ENCODE measurements around the gene GUCY1A2.

GUCY1A2 gene

DNA sequence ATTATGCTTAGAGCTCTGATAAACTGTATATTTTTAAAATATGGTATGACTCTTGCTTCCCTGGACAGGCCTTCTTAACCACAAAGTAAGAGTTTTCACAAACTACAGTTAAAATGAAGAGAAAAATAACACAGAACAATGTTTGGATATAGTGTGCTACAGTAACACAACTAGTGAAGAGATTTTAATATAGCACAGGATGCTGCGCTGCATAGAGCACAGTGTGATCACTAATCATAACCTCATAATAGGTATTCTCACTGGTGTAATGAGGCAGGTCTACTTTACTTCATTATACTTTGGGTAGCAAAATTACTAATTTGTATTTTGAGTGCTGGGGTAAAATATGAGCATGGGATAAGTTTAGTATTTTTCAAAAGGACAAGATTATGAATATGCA, 256.5 kb downstream of the GUCY1A2 start:
- no peak for DNase-seq (ENCODE audit: low read depth in 3 of 3, low spot score in 1 of 3)

DNA sequence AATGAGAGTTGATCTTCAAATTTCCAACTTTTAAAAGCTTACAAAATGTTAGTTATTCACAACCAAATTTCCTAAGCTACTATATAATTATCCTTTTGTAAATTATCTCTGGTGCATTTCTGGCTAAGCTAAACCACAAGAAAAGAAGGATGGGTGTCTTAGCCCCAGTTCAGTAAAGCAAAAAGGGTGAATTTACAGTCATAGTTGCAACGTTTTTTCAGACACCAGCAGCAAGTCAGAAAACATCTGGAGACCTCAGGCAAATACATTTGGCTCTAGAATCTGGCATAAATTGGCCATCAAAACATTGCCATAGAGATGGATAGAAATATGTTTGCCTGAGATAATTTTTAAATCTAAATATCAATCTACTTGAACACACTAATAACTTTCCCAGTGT, 257.0 kb downstream of the GUCY1A2 start:
- DNase-seq (ENCODE audit: low read depth in 3 of 3, low spot score in 1 of 3) = no peak

DNA sequence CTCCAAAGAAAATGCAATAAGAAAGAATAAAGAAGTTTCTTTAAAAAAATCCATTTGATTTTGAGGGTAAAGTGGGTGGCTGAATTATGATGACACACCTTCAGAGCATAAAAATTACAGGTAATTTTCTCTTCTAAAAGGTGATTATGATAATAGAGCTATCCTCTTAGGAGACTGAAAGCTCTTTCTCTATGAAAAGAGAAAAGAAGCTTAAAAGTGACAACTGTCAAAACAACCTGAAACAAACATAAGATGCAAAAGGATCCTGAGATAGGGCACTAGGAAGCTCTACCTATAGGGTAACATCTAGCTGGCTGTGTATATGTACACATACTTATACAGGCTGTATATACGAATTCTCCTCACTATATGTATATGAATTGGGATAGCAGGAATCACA, 270.2 kb downstream of the GUCY1A2 start:
- DNase-seq (ENCODE audit: low read depth in 3 of 3, low spot score in 1 of 3) = no peak

DNA sequence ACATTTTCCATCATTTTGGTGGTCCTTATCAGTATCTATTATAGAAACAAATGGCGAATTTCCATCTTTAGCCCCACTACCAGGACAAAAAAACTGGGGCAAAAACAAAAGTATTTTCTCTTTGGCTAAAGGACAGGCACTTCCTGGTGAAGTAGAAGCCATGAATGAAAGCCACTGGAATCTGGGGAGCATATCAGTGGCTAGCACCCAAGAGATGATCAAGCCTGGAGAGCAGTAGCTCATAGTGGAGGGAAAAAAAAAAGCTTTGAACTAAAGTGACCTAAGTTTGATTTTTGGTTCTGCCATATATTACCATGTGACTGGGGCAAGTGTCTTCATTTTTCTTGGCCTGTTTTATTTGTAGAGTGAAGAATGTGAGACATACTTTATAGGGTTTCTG, 272.3 kb downstream of the GUCY1A2 start:
- no peak for DNase-seq (ENCODE audit: low read depth in 3 of 3, low spot score in 1 of 3)

DNA sequence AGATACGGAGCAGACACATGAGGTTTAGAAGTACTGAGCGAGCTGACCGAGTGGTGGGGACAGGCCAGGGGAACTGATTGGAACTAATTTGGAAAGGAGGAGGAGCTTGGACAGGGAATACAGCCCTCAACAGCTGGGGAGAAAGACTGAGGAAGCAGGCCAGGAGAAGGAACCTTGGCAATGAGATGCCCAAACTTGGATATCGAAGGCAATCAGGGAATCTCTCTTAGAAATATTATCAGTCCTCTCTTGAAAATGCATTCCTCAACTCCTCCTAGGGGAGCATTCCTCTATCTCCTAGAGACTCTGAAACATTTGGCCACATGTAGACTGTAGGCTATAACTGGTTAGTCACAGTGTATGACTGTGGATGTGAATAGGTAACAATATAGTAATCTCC, 284.6 kb downstream of the GUCY1A2 start:
- no peak for DNase-seq (ENCODE audit: low read depth in 3 of 3, low spot score in 1 of 3)

DNA sequence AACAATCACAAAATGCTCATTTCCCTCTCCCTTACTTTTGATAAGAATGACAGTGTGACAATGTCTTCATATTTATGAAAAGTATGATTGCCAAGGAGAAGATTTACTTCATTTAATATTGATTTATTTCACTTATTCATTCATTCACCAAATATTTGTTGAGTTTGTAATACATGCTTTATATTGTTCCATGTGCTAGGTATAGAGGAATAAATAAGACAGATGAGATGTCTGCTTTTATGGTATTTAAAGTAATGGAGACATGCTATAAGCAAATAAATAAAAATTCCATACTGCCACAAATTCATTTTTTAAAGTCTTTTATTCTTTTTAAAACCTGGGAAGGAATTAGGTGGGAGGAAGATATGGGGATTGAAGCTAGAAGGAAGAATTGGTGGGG, 289.4 kb downstream of the GUCY1A2 start:
- no peak for DNase-seq (ENCODE audit: low read depth in 3 of 3, low spot score in 1 of 3)

DNA sequence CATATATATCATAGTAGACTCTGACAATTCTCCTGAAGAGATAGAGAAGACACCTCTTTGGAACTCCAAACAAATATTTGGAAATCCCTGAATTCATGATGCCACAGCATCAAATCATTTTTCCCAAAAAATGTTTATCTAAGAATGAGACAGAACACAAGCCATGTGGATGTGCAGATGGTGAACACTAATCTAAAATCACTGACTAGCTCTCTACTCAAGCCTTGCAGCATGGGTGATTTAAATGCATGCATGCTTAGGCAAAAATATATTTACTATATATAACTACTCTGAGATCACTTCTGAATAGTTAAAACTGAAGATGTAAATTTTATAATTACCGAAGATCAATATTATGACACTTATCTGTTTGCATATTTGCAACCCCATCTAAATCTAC, 289.9 kb downstream of the GUCY1A2 start:
- no peak for DNase-seq (ENCODE audit: low read depth in 3 of 3, low spot score in 1 of 3)

DNA sequence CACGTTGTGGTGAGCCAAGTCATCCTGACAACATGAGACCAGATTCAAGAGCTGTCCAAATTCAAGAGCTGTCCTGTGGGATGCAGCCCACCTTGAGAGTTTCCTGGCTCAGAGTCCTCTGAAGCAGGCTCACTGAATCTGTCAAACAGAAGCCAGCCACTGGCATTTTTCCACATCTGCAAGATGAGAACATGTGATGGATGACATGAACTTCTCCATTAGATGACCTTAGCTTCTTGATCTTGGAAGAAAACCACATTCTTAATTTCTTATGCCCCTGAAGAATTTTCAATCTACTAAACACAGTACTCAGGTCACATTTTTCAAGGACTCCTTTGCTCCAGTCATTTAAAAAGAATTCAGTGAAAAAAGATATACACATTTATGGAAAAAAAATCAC, 291.0 kb downstream of the GUCY1A2 start:
- DNase-seq (ENCODE audit: low read depth in 3 of 3, low spot score in 1 of 3) = no peak

DNA sequence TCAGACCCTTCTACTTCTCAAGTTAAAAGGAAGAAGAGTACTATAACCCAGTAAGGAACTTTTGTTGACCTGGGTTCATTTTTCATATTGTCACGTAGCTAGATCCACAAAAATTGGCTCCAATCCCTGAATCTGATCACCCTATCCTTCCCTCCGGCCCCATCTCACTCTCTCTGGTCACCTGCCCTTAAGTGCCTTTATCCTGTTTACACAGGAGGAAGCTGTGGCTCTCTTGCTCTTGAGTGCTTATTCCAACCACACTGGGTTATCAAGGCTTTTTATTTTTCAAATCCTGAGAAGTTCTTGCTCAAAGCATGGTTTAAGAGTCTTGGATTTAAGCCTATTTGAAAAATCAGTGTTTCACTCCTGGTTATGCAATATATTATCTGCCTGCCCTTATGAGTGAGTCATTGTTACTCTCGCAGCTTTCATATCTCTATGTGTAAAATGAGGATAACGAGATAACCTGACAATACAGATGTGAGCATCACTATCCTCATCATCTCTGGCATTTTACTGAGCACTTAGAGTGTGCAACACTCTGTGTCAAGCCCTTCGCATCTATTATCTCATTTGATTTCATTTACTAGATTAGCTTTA, 293.9 kb downstream of the GUCY1A2 start:
- DNase-seq (ENCODE audit: low read depth in 3 of 3, low spot score in 1 of 3) = no peak

DNA sequence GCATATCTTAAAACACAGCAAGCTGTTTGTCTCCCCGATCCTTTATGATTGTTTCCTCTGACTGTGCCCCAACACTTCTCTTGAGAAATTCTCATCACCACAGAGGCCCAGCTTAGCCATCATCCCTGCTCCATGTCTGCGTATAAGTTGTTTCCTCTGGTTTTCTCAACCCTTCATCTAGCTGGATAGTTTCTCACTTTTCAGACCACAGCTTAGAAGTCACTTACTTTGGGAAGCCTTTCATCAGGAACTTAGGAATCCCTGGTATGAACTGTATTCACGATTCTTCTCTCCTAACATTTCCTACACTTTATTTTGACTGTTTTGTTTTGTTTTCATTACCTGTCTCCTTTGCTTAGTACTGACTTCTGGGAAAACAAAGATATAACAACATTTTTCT, 295.2 kb downstream of the GUCY1A2 start:
- no peak for DNase-seq (ENCODE audit: low read depth in 3 of 3, low spot score in 1 of 3)

DNA sequence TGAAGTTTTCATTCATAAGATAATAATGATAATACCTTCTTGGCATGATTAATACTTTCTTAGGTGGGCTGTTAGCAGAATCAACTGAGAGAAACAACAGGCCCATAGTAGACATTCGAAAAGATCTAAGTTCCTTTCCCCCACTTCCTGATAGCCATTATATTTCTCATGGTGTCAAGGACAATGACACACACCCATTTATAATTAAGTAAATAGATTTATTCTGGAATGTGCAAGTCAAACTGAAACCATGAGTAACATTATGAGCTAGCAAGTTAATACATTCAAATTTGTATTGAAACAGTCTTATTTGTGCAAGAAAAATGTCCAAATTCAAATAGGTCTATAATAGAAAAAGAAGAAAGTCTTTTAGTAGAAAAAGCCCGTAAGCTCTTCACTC, 301.1 kb downstream of the GUCY1A2 start:
- DNase-seq (ENCODE audit: low read depth in 3 of 3, low spot score in 1 of 3) = no peak

DNA sequence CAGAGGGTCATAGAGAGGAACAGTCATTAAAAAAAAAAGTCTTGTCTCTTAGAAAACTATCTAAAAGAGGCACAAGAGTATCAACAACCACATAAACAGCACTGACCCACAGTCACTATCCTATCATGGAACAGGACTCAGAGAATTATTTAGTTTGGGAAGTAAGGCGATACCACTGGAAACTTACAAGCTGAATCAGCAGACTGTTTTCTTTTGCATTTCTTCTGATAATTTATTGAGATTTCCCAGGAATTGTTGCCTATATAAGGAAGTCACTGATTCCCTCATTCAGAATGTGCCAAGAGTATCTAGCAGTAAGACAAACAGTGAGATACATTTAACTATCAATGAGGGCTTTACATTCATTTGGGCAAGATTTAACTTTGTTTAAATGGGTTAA, 304.1 kb downstream of the GUCY1A2 start:
- DNase-seq (ENCODE audit: low read depth in 3 of 3, low spot score in 1 of 3) = no peak

DNA sequence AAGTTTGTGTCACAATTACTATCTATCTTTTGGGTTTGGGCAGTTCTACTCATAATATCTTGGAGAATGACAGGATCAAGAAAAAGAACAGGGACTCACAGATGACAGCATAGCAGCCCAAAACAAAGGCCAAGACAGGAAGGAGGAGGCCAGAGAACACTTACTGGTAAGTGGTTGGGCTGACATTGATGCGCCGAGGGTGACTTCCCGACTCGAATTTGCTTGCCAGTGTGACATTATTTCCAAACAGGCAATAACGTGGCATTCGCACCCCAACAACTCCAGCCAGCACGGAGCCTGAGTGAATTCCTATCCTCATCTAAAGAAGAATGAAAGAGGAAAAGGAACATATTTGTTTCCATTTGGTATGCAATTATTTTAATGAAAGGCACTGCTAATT, 309.9 kb downstream of the GUCY1A2 start:
- DNase-seq (ENCODE audit: low read depth in 3 of 3, low spot score in 1 of 3) = no peak

DNA sequence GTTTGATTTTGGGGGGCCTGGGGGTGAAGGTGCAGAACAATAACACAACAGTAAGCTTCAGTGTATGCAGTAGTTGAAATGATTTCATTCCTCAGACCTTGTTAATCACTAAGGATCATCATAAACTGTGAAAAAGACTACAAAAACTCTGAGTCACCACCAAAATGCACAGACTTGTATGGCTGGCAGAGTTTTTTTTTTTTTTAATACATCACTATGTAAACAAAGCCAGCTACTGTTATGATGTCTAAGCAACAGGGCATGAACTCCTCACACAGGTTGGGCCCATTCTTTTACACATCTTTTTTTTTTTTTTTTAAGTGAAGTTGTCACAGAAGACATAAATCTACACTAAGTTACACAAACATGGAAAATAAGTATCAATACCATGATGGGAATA, 311.9 kb downstream of the GUCY1A2 start:
- DNase-seq (ENCODE audit: low read depth in 3 of 3, low spot score in 1 of 3) = no peak

DNA sequence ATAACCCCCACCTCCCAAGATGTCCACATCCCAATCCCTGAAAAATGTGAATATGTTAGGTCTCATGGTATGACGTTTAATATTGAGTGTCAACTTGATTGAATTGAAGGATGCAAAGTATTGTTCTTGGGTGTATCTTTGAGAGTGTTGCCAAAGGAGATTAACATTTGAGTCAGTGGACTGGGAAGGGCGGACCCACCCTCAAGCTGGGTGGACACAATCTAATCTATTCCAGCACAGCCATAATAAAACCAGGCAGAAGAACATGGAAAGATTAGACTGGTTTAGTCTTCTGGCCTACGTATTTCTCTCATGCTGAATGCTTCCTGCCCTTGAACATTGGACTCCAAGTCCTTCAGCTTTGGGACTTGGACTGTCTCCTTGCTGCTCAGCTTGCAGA, 315.5 kb downstream of the GUCY1A2 start:
- DNase-seq (ENCODE audit: low read depth in 3 of 3, low spot score in 1 of 3) = no peak

DNA sequence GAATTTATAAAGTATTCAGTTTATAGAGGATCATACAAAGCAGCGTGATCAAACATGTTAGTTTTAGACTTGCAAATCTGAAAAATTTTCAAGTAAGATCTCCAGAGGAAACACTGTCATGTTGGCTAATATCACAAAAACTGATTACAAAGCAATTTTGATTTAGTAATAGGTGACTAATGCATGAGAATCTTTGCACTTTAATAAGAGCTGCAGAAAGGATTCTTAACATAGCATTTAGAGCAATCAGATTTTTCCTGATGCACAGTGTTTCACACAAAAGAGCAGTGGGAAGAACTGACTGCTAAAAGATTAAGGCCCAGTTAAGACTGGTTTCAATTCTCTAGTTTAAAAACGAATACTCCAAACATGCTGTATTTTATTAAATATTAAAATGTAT, 321.2 kb downstream of the GUCY1A2 start:
- no peak for DNase-seq (ENCODE audit: low read depth in 3 of 3, low spot score in 1 of 3)

DNA sequence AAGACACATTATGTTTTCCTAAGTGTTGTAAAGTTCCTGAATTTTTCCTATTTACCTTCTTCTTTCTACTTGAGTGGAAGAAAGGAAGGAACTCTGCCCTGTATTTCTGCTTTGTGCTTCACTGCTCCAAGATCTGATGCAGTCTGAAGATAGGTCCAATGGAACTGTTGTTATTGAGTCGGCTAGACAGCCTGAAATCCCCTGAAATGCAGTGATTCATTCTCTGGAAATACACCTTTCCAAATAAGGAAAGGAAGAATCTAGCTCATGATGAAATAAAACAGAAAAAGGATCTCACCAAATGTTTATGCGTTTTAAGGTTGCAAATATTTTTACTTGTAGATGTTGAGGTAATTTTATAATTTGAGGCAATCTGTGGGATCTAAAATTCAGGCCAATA, 322.8 kb downstream of the GUCY1A2 start:
- DNase-seq (ENCODE audit: low read depth in 3 of 3, low spot score in 1 of 3) = no peak

DNA sequence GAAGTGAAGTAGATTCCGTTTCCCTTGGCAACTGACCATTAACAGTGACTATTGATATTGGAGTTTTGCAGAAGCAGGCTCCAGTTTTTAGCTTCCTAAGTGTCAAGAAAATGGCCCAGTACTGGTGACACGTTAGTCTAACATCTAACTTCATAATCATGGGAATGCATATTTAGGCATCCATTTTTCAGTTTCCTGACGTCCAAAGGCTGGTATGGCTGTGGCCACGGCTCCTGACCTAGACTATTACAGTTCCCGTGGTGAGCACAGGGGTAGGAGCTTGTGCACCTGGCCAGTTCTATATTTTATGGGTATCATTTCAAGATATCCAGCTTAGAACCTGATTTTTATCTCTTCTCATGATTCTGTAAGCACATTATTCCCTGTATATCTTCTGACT, 323.8 kb downstream of the GUCY1A2 start:
- no peak for DNase-seq (ENCODE audit: low read depth in 3 of 3, low spot score in 1 of 3)

DNA sequence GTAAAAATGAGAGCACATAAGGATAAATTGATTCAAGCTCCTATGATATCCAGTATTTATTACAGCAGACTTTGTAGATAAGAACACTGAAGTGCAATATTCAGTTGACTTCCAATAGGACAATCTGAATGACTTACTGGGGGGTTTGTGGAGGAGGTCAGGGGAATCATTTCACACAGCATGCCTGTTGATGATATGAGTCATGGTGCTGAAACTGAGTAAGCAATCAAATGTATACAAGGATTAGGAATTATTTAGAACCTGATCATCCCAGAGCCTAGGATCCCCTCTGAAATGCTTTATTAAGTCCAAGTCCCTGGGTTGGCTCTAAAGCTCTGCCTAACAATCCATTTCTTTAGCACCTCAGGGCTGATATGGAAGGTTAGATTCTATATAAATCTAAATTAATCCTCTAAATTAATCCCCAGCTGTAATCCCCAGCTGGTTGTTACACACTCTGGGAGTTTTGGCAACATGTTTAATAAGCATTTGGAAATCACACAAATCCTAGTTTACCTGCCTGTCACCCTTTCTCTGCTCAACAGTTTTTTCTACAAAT, 326.4 kb downstream of the GUCY1A2 start:
- no peak for DNase-seq (ENCODE audit: low read depth in 3 of 3, low spot score in 1 of 3)

DNA sequence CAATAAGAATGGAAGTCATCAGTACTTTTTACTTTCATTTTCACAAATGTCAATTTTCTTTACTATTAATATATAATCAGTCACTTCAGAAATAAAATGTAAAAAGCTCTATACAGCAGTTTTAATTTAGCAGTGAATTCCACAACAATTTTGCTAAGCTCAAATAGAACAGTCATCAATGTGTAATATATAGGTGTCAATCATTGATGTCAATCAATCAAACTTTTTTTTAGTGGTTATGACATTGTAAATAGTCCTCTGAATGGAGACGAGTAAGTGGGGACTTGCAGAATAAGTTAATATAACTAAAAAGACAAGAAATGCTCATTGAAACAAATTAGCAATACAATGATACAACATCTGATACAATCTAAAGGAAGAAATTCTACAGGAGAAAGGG, 327.4 kb downstream of the GUCY1A2 start:
- DNase-seq (ENCODE audit: low read depth in 3 of 3, low spot score in 1 of 3) = no peak

DNA sequence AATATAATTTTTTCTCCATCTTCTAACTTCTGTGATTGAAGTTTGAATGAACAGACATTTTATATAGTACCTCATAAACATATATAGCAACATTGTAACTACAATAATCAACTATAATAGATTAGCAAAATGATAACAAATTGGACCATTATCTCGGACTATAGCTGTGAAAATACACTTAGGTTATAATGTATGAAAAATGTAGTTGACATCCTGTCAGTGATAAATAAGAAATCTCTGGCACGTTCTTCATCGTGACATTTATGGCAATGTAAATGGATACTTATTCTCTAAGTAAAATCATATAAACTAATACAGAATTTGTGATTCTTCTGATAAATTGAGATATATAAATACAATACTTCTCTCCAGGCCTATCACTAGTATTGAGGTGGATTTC, 333.3 kb downstream of the GUCY1A2 start:
- no peak for DNase-seq (ENCODE audit: low read depth in 3 of 3, low spot score in 1 of 3)

DNA sequence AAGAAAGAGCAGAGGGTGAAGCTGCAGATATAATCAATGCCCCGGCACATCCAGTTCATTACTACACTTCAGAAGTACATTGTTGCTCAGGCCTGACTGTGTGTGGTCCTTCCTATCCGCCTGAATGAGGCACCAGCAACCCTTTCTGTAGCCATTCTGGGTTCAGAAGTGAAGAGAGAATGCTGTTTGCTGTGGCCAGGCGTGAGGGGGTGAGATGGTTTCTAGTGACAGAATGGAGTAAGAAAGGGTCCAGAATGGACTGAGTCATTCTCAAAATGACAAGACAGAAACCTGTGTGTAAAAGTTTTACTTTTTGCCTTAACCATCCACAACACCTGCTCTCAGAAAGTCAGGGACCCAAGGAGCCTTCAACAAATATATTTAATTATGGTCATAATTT, 334.8 kb downstream of the GUCY1A2 start:
- DNase-seq (ENCODE audit: low read depth in 3 of 3, low spot score in 1 of 3) = no peak

DNA sequence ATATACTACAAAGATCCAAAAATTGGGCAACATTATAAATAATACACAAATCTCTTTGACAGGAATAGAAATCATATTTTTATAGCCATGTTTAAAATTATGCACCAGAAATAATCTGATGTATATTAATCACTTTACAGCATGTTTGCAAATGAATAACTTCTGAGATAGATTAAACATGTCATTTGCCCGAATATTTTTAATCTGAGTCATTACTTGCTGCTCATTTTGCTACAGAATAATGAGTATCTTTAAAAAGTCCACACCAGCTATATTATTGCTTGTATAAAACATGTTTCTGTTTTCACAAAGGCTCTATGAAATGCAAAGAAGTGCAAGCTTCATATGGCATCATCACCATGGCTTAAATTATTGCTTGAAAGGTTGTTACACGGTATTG, 336.8 kb downstream of the GUCY1A2 start:
- no peak for DNase-seq (ENCODE audit: low read depth in 3 of 3, low spot score in 1 of 3)

DNA sequence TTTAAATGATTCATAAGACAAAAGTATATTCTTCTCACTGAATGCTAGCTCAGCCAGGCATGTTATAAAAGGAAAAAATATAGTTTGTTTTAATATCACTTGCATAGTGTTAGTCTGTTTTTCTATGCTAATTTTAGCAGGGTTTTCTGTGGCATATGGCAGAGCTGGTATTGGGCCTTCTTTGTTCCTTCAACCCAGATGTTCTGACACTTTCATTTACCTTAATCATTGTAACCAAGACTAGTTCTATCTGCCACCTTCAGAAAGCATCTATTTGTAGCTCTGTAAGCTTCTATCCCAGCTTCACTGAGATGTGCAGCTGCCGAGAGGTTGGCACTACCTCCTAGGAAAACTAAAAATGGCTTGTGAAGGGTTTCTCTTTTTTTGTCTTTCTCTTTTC, 338.7 kb downstream of the GUCY1A2 start:
- no peak for DNase-seq (ENCODE audit: low read depth in 3 of 3, low spot score in 1 of 3)

Data from stimulated activated CD4-positive, alpha-beta T cell treated with anti-CD3 and anti-CD28 coated beads, TNF-alpha, amount 100 ng/mL, for 1 hour (primary cell).